AG04449 (cell line): ENCODE measurements around the gene ATPAF2.

ENCODE experiments used
- CTCF ChIA-PET: fragments of 350-600 bp; formaldehyde crosslinking; extraction: SDS; loops from one replicate; lab custom pipeline; 2021; ENCODE audit warnings: antibody characterized with exemption; lab: Yijun Ruan, JAX
- POLR2A ChIA-PET: fragments of 400-600, 350-600 bp; formaldehyde crosslinking; extraction: SDS; loops from one replicate; lab custom pipeline; 2020; ENCODE audit warnings: antibody characterized with exemption, inconsistent platforms; lab: Yijun Ruan, JAX
- DNase-seq: peaks from one replicate; pipeline ENCODE4 v3.0.0-alpha.2; 2010; ENCODE audit warnings: low read depth, low spot score
- H3K4me3 ChIP-seq: 2 replicates; pipeline ENCODE4 v1.5.1; 2011; ENCODE audit warnings: low read depth, mild to moderate bottlenecking, control low read depth, low read length
- CTCF ChIP-seq: IDR thresholded peaks from one replicate; pipeline ENCODE4 v1.5.1; 2011; ENCODE audit warnings: mild to moderate bottlenecking, moderate library complexity, low read length, control low read depth, inconsistent platforms; ENCODE audit not compliant: insufficient read depth; ENCODE audit errors: missing control alignments

ATPAF2 gene

GRCh38 chr17:17989618-17990017 lies 49.4 kb downstream of the ATPAF2 start:
- ChIA-PET POLR2A (no interaction called here), CTCF (interaction anchor here (0.9 kb wide), 1 partner anchor 16 kb away, joined by 3 read pairs; no protein-coding TSS in a partner anchor)
- no peak for TF ChIP-seq CTCF
- no peak overlapping the region for H3K4me3 ChIP-seq
- DNase-seq = no peak

GRCh38 chr17:17989081-17989480 lies 49.9 kb downstream of the ATPAF2 start:
- no peak for DNase-seq
- no peak for TF ChIP-seq CTCF
- ChIA-PET CTCF (interaction anchor here (0.7 to 1.2 kb wide), 3 partner anchors 13 to 98 kb away, joined by 3 read pairs; no protein-coding TSS in a partner anchor), POLR2A (no interaction called here)
- no peak overlapping the region for H3K4me3 ChIP-seq

GRCh38 chr17:17988427-17988945 lies 50.5 kb downstream of the ATPAF2 start:
- H3K4me3 ChIP-seq = no peak overlapping the region
- CTCF ChIA-PET = interaction anchor here (0.7 to 1.2 kb wide), 3 partner anchors 14 to 97 kb away, joined by 3 to 5 read pairs (median 3); partner anchors contain the start of genes DRC3 and TOM1L2
- no peak for TF ChIP-seq CTCF
- POLR2A ChIA-PET = no interaction called here
- no peak for DNase-seq

- DNase-seq = no peak
- TF ChIP-seq CTCF = no peak
- ChIA-PET POLR2A (no interaction called here), CTCF (interaction anchor here (0.9 to 1.2 kb wide), 3 partner anchors 9 to 69 kb away, joined by 3 to 5 read pairs (median 4); partner anchors contain the start of genes DRC3 and TOM1L2)
- H3K4me3 ChIP-seq = no peak overlapping the region
These were observed 51.1 kb downstream of the ATPAF2 start for GRCh38 chr17:17987901-17988300.

- POLR2A ChIA-PET = no interaction called here
- CTCF ChIA-PET = interaction anchor here (0.7 to 3.1 kb wide), 6 partner anchors 8 to 97 kb away, joined by 3 to 23 read pairs (median 4); partner anchors contain the start of genes DRC3 and TOM1L2
- DNase-seq = no peak
These were observed 51.6 kb downstream of the ATPAF2 start for GRCh38 chr17:17987187-17987896.

More at GRCh38 chr17:17987187-17987896, 51.6 kb downstream of the ATPAF2 start:
- no peak overlapping the region for H3K4me3 ChIP-seq
- no peak for TF ChIP-seq CTCF
